ENCODE results near the gene SVEP1. TPM values are rescaled to one million over a fixed set of nuclear protein-coding genes. Genes with fewer than 3 reads are reported as not detected.

SVEP1 gene
- total RNA-seq, 3 donors from 2014 or later, result 0.03 to 0.05 (median 0.05) TPM

DNA sequence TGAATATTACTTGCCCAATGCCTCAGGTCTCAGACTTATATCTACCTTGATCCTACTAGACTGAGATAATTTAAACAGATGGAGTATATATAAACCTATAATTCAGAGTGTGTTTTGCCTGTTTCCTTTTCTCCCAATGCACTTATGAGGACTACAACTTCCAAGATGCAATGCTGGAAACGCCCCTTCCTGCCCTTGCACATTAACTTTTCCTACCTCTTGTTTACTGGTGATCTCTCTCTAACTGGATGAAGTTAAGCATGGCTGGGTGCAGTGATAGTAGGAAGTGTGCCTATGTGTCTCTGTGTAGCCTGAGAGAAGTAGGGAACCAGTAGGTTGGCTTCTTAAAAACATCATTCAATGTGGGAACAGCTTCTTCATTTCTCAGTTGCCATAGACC lies 115.2 kb downstream of the SVEP1 start:
- Mint-ChIP-seq H3K36me3 (ENCODE audit: insufficient read depth) (no peaks in the 10 kb centered on the region), H3K4me3 (no peak overlapping the region), H3K27me3 (ENCODE audit: low read depth) (no peaks in the 10 kb centered on the region), H3K4me1 (ENCODE audit: low read depth) (no peaks in the 10 kb centered on the region), H3K9me3 (no peaks in the 10 kb centered on the region)
- ATAC-seq (no peak), DNase-seq (no peak)

GRCh38 chr9:110463499-110463898 lies 116.0 kb downstream of the SVEP1 start:
- ATAC-seq (no peak), DNase-seq (no peak)
- no peaks in the 10 kb centered on the region for H3K27me3 Mint-ChIP-seq (ENCODE audit: low read depth)
- H3K4me1 Mint-ChIP-seq (ENCODE audit: low read depth), result no peaks in the 10 kb centered on the region
- H3K9me3 Mint-ChIP-seq, result no peaks in the 10 kb centered on the region
- no peaks in the 10 kb centered on the region for H3K36me3 Mint-ChIP-seq (ENCODE audit: insufficient read depth)
- no peak overlapping the region for H3K4me3 Mint-ChIP-seq

DNA sequence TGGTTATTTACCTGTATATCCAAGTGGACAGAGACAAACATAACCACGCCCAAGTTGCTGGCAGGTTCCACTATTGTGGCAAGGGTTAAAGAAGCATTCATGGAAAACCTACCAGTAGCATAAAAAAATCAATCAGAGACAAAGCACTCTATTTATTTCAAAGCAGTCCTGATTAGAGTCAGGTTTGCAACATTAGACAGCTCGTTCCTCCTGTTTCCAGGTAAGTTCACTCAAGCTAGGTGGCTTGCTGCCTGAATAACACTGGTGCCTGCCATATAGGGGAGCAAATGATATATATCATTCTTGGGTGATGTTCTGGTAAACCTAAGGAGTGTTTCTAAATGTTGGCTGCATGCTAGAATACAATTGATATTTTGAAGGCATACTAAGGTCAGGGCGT lies 122.3 kb downstream of the SVEP1 start:
- DNase-seq (no peak), ATAC-seq (no peak)
- Mint-ChIP-seq H3K9me3 (no peaks in the 10 kb centered on the region), H3K36me3 (ENCODE audit: insufficient read depth) (no peaks in the 10 kb centered on the region), H3K4me1 (ENCODE audit: low read depth) (no peaks in the 10 kb centered on the region), H3K27me3 (ENCODE audit: low read depth) (no peaks in the 10 kb centered on the region), H3K4me3 (no peak overlapping the region)

DNA sequence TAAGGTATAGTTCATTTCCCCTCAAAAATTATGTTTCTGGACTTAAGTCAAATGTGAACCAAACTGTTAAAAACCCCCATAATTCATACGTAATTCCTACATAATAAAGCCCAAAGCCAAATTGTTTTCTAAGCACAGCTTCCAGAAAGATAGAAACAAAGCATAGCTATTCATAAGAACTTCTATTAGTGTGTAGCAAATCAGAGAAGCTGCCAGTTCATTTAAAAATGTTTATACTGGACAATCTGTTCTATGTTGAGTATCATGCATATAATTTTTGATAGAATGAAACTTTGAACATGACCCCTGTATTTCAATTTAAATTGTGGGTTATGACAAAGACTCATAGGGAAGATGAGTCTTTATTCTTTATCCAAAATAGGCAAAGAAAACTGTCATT lies 122.9 kb downstream of the SVEP1 start:
- no peak for ATAC-seq
- H3K4me3 Mint-ChIP-seq, result no peak overlapping the region
- no peak for DNase-seq
- no peaks in the 10 kb centered on the region for H3K9me3 Mint-ChIP-seq
- no peaks in the 10 kb centered on the region for H3K27me3 Mint-ChIP-seq (ENCODE audit: low read depth)
- no peaks in the 10 kb centered on the region for H3K36me3 Mint-ChIP-seq (ENCODE audit: insufficient read depth)
- no peaks in the 10 kb centered on the region for H3K4me1 Mint-ChIP-seq (ENCODE audit: low read depth)

DNA sequence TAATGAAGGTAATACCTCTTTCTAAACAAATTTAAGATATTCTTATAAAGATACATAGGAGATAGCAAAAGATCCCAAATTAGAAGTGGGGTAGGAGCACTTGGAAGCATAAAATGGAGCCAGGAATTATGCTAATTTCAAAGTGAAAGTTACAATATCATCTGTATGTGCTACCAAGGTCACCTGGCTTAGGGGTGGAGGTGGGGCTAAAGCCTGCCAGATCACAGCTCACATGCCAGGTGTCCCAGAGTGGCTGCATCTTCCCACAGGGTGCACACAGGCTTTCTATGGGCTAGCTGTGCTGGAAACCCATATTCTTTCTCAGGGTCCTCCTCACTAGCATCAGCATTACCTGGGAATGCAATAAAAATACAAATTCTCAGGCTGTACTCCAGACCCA lies 123.7 kb downstream of the SVEP1 start:
- Mint-ChIP-seq H3K36me3 (ENCODE audit: insufficient read depth) (no peaks in the 10 kb centered on the region), H3K4me3 (no peak overlapping the region), H3K9me3 (no peaks in the 10 kb centered on the region), H3K27me3 (ENCODE audit: low read depth) (no peaks in the 10 kb centered on the region), H3K4me1 (ENCODE audit: low read depth) (no peaks in the 10 kb centered on the region)
- DNase-seq (no peak), ATAC-seq (no peak)

GRCh38 chr9:110452227-110452801 lies 127.2 kb downstream of the SVEP1 start:
- H3K9me3 Mint-ChIP-seq, result peaks cover 3% of the 10 kb centered on the region
- DNase-seq, result no peak

GRCh38 chr9:110451726-110452125 lies 127.8 kb downstream of the SVEP1 start:
- no peak overlapping the region for H3K4me3 Mint-ChIP-seq
- no peak for ATAC-seq
- peaks cover 2% of the 10 kb centered on the region for H3K27me3 Mint-ChIP-seq (ENCODE audit: low read depth)
- H3K36me3 Mint-ChIP-seq (ENCODE audit: insufficient read depth), result no peaks in the 10 kb centered on the region
- DNase-seq, result no peak
- no peaks in the 10 kb centered on the region for H3K4me1 Mint-ChIP-seq (ENCODE audit: low read depth)
- H3K9me3 Mint-ChIP-seq, result peaks cover 3% of the 10 kb centered on the region

More at GRCh38 chr9:110452227-110452801, 127.2 kb downstream of the SVEP1 start:
- Mint-ChIP-seq H3K4me1 (ENCODE audit: low read depth) (no peaks in the 10 kb centered on the region), H3K36me3 (ENCODE audit: insufficient read depth) (no peaks in the 10 kb centered on the region), H3K4me3 (no peak overlapping the region), H3K27me3 (ENCODE audit: low read depth) (peaks cover 2% of the 10 kb centered on the region)
- no peak for ATAC-seq

GRCh38 chr9:110447476-110447875 lies 132.1 kb downstream of the SVEP1 start:
- DNase-seq, result no peak
- Mint-ChIP-seq H3K9me3 (peaks cover 8% of the 10 kb centered on the region), H3K4me1 (ENCODE audit: low read depth) (no peaks in the 10 kb centered on the region), H3K36me3 (ENCODE audit: insufficient read depth) (no peaks in the 10 kb centered on the region), H3K27me3 (ENCODE audit: low read depth) (peaks cover 2% of the 10 kb centered on the region), H3K4me3 (no peak overlapping the region)
- ATAC-seq, result no peak

DNA sequence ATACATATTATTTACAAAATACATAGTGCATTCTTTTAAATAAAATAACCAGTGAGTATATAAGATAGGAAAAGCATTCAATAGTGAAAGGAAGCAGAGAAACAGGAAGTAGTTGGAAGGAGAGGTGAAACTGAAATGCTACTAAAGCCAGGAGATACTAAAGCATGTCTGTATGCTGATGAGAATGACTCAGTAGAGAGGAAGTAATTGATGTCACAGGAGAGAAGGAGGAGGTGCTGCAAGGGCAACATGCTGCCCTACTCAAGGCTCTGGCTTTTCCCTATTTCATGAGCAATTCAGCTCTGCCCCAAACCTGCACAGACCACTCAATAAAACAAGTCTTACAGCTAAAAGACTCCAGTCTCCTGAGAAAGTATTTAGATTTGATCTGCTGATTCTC lies 133.4 kb downstream of the SVEP1 start:
- Mint-ChIP-seq H3K36me3 (ENCODE audit: insufficient read depth) (no peaks in the 10 kb centered on the region), H3K27me3 (ENCODE audit: low read depth) (peaks cover 2% of the 10 kb centered on the region), H3K4me1 (ENCODE audit: low read depth) (no peaks in the 10 kb centered on the region), H3K9me3 (peaks cover 8% of the 10 kb centered on the region), H3K4me3 (no peak overlapping the region)
- ATAC-seq (no peak), DNase-seq (no peak)

DNA sequence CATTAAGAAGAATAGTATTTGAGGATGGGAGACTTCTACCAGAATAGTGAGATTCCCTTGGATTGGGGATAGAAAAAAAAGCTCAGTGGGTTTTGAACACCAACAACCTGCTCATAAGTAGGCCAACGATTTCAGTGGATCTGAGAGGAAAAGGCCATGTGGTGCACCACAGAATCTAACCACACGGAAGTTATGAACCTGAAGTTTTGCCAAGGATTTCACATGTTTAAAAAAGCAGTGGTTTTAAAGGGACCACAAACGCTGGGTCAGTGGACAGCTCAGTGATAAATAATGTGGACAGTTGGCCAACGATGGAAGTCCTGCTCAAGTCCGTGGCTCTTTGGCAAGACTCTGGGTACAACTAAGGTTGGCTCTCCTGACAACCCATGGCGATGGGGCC lies 134.6 kb downstream of the SVEP1 start:
- no peaks in the 10 kb centered on the region for H3K36me3 Mint-ChIP-seq (ENCODE audit: insufficient read depth)
- H3K4me1 Mint-ChIP-seq (ENCODE audit: low read depth), result no peaks in the 10 kb centered on the region
- peaks cover 10% of the 10 kb centered on the region for H3K9me3 Mint-ChIP-seq
- H3K27me3 Mint-ChIP-seq (ENCODE audit: low read depth), result no peaks in the 10 kb centered on the region
- H3K4me3 Mint-ChIP-seq, result no peak overlapping the region
- no peak for DNase-seq
- no peak for ATAC-seq

GRCh38 chr9:110443866-110444220 lies 135.7 kb downstream of the SVEP1 start:
- Mint-ChIP-seq H3K9me3 (peaks cover 10% of the 10 kb centered on the region), H3K4me1 (ENCODE audit: low read depth) (no peaks in the 10 kb centered on the region), H3K4me3 (no peak overlapping the region), H3K27me3 (ENCODE audit: low read depth) (no peaks in the 10 kb centered on the region), H3K36me3 (ENCODE audit: insufficient read depth) (no peaks in the 10 kb centered on the region)
- ATAC-seq (no peak), DNase-seq (no peak)

DNA sequence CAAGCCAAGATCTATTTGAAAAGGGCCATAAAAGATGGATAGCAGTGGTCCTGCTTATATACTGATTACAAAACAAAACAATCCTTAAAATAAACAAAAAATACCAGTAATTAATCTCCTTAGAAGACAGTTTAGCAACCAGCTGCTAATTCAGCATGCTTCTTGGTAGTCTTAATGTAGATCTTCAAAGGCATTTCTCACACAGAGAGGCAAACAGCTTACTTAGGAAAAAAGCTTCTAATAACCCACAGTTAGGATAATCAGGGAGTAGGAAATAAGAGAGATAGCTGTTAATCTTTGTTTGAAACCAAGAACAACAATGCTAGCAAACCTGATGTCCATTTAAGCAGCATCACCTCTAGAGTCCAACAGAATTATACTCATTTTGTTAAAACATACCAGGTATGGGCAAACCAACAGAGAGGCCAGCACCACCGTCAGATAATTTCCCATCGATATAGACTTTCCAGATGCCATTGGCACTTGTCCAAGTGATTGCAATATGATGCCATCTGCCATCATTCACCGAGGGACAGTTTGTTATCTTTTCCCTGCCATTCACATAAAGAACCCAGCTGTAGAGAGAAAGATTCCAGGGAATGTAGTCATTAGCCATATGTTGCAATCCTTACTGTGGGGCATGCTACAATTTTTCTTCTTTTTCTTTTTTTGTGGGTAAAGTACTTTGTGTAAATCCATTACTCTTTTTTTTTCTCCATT lies 136.2 kb downstream of the SVEP1 start:
- Mint-ChIP-seq H3K4me3 (no peak overlapping the region), H3K27me3 (ENCODE audit: low read depth) (no peaks in the 10 kb centered on the region), H3K9me3 (peaks cover 10% of the 10 kb centered on the region), H3K36me3 (ENCODE audit: insufficient read depth) (no peaks in the 10 kb centered on the region), H3K4me1 (ENCODE audit: low read depth) (no peaks in the 10 kb centered on the region)
- DNase-seq, result no peak
- ATAC-seq, result no peak

- DNase-seq, result no peak
- Mint-ChIP-seq H3K27me3 (ENCODE audit: low read depth) (no peaks in the 10 kb centered on the region), H3K4me1 (ENCODE audit: low read depth) (no peaks in the 10 kb centered on the region), H3K4me3 (no peak overlapping the region), H3K36me3 (ENCODE audit: insufficient read depth) (no peaks in the 10 kb centered on the region), H3K9me3 (peaks cover 3% of the 10 kb centered on the region)
- ATAC-seq, result no peak
Observed at GRCh38 chr9:110440796-110441195, 138.7 kb downstream of the SVEP1 start.

DNA sequence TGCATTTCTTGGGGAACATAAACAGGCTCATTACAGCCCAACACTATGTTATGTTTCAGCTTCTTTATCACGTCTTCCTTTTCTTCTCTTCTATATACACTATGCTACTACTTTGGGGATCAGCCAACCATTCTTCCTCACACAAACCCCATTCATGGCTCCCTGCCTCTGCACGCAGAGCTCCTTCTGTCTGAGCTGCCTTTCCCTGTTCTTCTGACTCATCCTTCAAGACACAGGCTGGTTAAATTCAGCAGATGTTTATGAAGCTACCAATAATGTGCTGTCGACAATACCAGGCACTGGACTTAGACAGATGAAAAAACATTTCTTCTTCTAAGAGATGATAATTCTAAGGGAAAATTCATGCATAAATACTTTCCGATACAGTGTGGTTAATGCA lies 139.4 kb downstream of the SVEP1 start:
- DNase-seq (no peak), ATAC-seq (no peak)
- no peaks in the 10 kb centered on the region for H3K27me3 Mint-ChIP-seq (ENCODE audit: low read depth)
- H3K9me3 Mint-ChIP-seq, result peaks cover 3% of the 10 kb centered on the region
- no peaks in the 10 kb centered on the region for H3K36me3 Mint-ChIP-seq (ENCODE audit: insufficient read depth)
- H3K4me3 Mint-ChIP-seq, result no peak overlapping the region
- H3K4me1 Mint-ChIP-seq (ENCODE audit: low read depth), result no peaks in the 10 kb centered on the region

DNA sequence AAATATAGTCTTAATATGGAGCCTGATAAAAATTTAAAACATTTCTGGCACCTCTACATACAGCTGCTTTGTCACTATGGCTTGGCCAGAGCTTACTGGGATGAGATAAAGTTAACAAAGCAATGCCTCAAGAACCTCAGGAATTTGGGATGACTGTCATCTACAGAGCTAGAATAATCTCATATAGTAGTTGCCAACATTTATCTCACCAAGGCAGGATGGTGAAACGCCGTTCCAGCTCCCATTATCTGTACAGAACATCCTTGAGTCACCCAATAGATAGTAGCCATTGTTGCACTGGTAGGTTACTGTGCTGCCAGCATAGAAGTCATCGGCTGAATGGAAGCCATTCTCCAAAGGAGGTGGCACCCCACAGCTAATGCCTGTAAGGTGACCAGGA lies 147.3 kb downstream of the SVEP1 start:
- no peaks in the 10 kb centered on the region for H3K27me3 Mint-ChIP-seq (ENCODE audit: low read depth)
- H3K9me3 Mint-ChIP-seq, result no peaks in the 10 kb centered on the region
- H3K4me1 Mint-ChIP-seq (ENCODE audit: low read depth), result no peaks in the 10 kb centered on the region
- H3K36me3 Mint-ChIP-seq (ENCODE audit: insufficient read depth), result no peaks in the 10 kb centered on the region
- ATAC-seq (no peak), DNase-seq (no peak)
- H3K4me3 Mint-ChIP-seq, result no peak overlapping the region

Data from activated T-cell treated with anti-CD3 and anti-CD28 coated beads, Interleukin-2, amount 50 U/mL, for 4 hours (primary cell).